HCT116 (cell line): ENCODE measurements around the gene RNU6-9. TPM values are rescaled to one million over a fixed set of nuclear protein-coding genes. Genes with fewer than 3 reads are reported as not detected.
A peak's percentile ranks its signal among the peaks of the same experiment; 100 is the strongest.

Source experiments
- ATAC-seq: fragments of 200-7000 bp; cut with Tn5 transposase; 2 replicates; pipeline ENCODE4 v1.9.1; 2020; ENCODE audit warnings: mild to moderate bottlenecking, moderate library complexity
- BruUV-seq: library from RNA; stranded (reverse); fragments of 400-500 nt; replicated peaks from 2 replicates; lab custom pipeline; 2021; lab: Mats Ljungman, UMichigan
- CTCF ChIA-PET: fragments of 300-600 bp; sonication (Branson Sonifier 250); formaldehyde crosslinking; loops from one replicate; lab custom pipeline; 2021; ENCODE audit warnings: antibody characterized with exemption; lab: Charles Lee
- POLR2A ChIA-PET: fragments of 300-600, 350-600 bp; sonication (Branson Sonifier 250); formaldehyde crosslinking; loops from one replicate; lab custom pipeline; 2021; ENCODE audit warnings: antibody characterized with exemption; lab: Charles Lee
- RAD21 ChIA-PET, 2 experiments: fragments of 300-600 bp; sonication (Branson Sonifier 250); formaldehyde crosslinking; loops; one replicate each; lab custom pipeline; 2023; ENCODE audit warnings: low total read pairs in 2 of 2; ENCODE audit not compliant: uncharacterized antibody in 2 of 2, unreplicated experiment in 2 of 2, low non-redundant PET in 1 of 2; lab: Charles Lee
- DNase-seq: peaks from one replicate; pipeline ENCODE4 v3.0.0-alpha.2; 2010; ENCODE audit warnings: low read depth, low spot score
- H2AFZ ChIP-seq: fragments of 200-600 bp; shearing (Covaris generic), sonication (generic); 2 replicates; pipeline ENCODE4 v1.6.1; 2017; ENCODE audit warnings: low read depth, mixed run types, mixed read lengths, antibody characterized with exemption, low read length; ENCODE audit not compliant: poor library complexity, severe bottlenecking
- H3K27ac ChIP-seq: 2 replicates; pipeline ENCODE4 v1.5.1; 2012; ENCODE audit warnings: low read depth, low read length
- H3K27me3 ChIP-seq: fragments of 200-600 bp; sonication (generic); 2 replicates; pipeline ENCODE4 v1.6.1; 2016; ENCODE audit warnings: mixed run types, low read length, mixed read lengths; ENCODE audit not compliant: insufficient read depth
- H3K36me3 ChIP-seq, 2 experiments: fragments of 200-500 bp in 1 of 2; fragments of 200-600 bp in 1 of 2; sonication (Bioruptor generic) in 1 of 2; sonication (generic) in 1 of 2; 2 replicates each; pipeline versions ENCODE4 v1.5.1 to v1.6.1; 2014 to 2016; ENCODE audit warnings: low read length in 2 of 2, inconsistent platforms in 1 of 2, mixed read lengths in 1 of 2, mixed run types in 1 of 2; ENCODE audit not compliant: insufficient read depth in 2 of 2, control insufficient read depth in 1 of 2
- H3K4me1 ChIP-seq, 2 experiments: fragments of 200-600 bp in 1 of 2; sonication (generic) in 1 of 2; 2 replicates each; pipeline versions ENCODE4 v1.5.1 to v1.6.1; 2012 to 2017; ENCODE audit warnings: low read length in 2 of 2, inconsistent platforms in 1 of 2, mild to moderate bottlenecking in 1 of 2, mixed read lengths in 1 of 2, mixed run types in 1 of 2, moderate library complexity in 1 of 2; ENCODE audit not compliant: insufficient read depth in 2 of 2, control insufficient read depth in 1 of 2
- H3K4me2 ChIP-seq: fragments of 200-600 bp; sonication (generic); 2 replicates; pipeline ENCODE4 v1.6.1; 2017; ENCODE audit warnings: mixed run types, low read length, mixed read lengths
- H3K4me3 ChIP-seq, 2 experiments: fragments of 200-600 bp in 1 of 2; sonication (generic) in 1 of 2; replicated peaks in 1 of 2; 2 replicates each; pipeline ENCODE4 v1.5.1; 2011 to 2016; ENCODE audit warnings: low read length in 2 of 2, control low read depth in 1 of 2, low read depth in 1 of 2, mild to moderate bottlenecking in 1 of 2, mixed read lengths in 1 of 2, mixed run types in 1 of 2
- H3K79me2 ChIP-seq: fragments of 200-600 bp; sonication (generic); 2 replicates; pipeline ENCODE4 v1.6.1; 2017; ENCODE audit warnings: mild to moderate bottlenecking, mixed run types, low read length, moderate library complexity, mixed read lengths; ENCODE audit not compliant: insufficient read depth
- H3K9ac ChIP-seq: fragments of 200-600 bp; sonication (generic); 2 replicates; pipeline ENCODE4 v1.6.1; 2016; ENCODE audit warnings: low read length, mixed read lengths
- H3K9me2 ChIP-seq: fragments of 200-600 bp; sonication (generic), shearing (Covaris generic); 2 replicates; pipeline ENCODE4 v1.6.1; 2017; ENCODE audit warnings: mixed run types, mild to moderate bottlenecking, moderate library complexity; ENCODE audit not compliant: insufficient read depth
- H3K9me3 ChIP-seq, 2 experiments: fragments of 200-500 bp in 1 of 2; fragments of 200-600 bp in 1 of 2; sonication (Bioruptor generic) in 1 of 2; sonication (generic) in 1 of 2; 2 replicates each; pipeline ENCODE4 v1.6.1; 2014 to 2017; ENCODE audit warnings: low read length in 2 of 2, mixed read lengths in 2 of 2, inconsistent platforms in 1 of 2, low read depth in 1 of 2, mild to moderate bottlenecking in 1 of 2, mixed run types in 1 of 2, moderate library complexity in 1 of 2; ENCODE audit not compliant: control insufficient read depth in 1 of 2, insufficient read depth in 1 of 2
- H4K20me1 ChIP-seq: fragments of 200-600 bp; sonication (generic), shearing (Covaris generic); 2 replicates; pipeline ENCODE4 v1.6.1; 2017; ENCODE audit warnings: mixed run types, mild to moderate bottlenecking, moderate library complexity; ENCODE audit not compliant: insufficient read depth
- CTCF ChIP-seq, 3 experiments: fragments of 200-600 bp in 1 of 3; sonication (generic) in 1 of 3; IDR thresholded peaks in 2 of 3; conservative IDR thresholded peaks in 1 of 3; 2 replicates each; pipeline ENCODE4 v1.5.1; 2012 to 2017; ENCODE audit warnings: low read depth in 2 of 3, low read length in 2 of 3, antibody characterized with exemption in 1 of 3, borderline replicate concordance in 1 of 3, control low read depth in 1 of 3, mild to moderate bottlenecking in 1 of 3, mixed read lengths in 1 of 3, mixed run types in 1 of 3, moderate library complexity in 1 of 3; ENCODE audit not compliant: insufficient read depth in 1 of 3
- JUND ChIP-seq: IDR thresholded peaks from 2 replicates; pipeline ENCODE4 v1.6.1; 2012
- MAX ChIP-seq: IDR thresholded peaks from 2 replicates; pipeline ENCODE4 v1.6.1; 2012
- POLR2A ChIP-seq: IDR thresholded peaks from 2 replicates; pipeline ENCODE4 v1.7.0; 2011; ENCODE audit warnings: borderline replicate concordance; ENCODE audit not compliant: insufficient read depth, insufficient read length; ENCODE audit errors: extremely low read depth
- POLR2AphosphoS5 ChIP-seq: IDR thresholded peaks from 2 replicates; pipeline ENCODE4 v1.6.1; 2011; ENCODE audit warnings: mild to moderate bottlenecking, low read depth, low read length, moderate library complexity
- REST ChIP-seq: IDR thresholded peaks from 2 replicates; pipeline ENCODE4 v1.6.1; 2012; ENCODE audit warnings: low read depth
- TCF7L2 ChIP-seq: IDR thresholded peaks from 2 replicates; pipeline ENCODE4 v1.7.0; 2011; ENCODE audit warnings: borderline replicate concordance, inconsistent platforms; ENCODE audit not compliant: insufficient read depth, insufficient read length; ENCODE audit errors: extremely low read depth
- YY1 ChIP-seq: IDR thresholded peaks from 2 replicates; pipeline ENCODE4 v1.6.1; 2011; ENCODE audit warnings: low read length, low read depth, moderate library complexity, mild to moderate bottlenecking; ENCODE audit not compliant: insufficient replicate concordance; ENCODE audit errors: extremely low read depth
- ZBTB33 ChIP-seq: IDR thresholded peaks from 2 replicates; pipeline ENCODE4 v1.6.1; 2011; ENCODE audit warnings: mild to moderate bottlenecking, low read length, moderate library complexity; ENCODE audit not compliant: insufficient replicate concordance; ENCODE audit errors: extremely low read depth
- ZNF274 ChIP-seq: fragments of 200-500 bp; sonication (Bioruptor generic); IDR thresholded peaks from 2 replicates; pipeline ENCODE4 v1.6.1; 2014; ENCODE audit warnings: mild to moderate bottlenecking, low read depth, low read length, inconsistent platforms
- intact Hi-C: fragments of 100-400 bp; cut with micrococcal nuclease; formaldehyde crosslinking; loops from 2 replicates; pipeline ENCODE4 v1.10.0; 2022
- total RNA-seq: library from RNA; stranded (reverse); gene quantifications from one replicate; pipeline ENCODE4 v1.2.1, GENCODE V29; 2021; ENCODE audit not compliant: unreplicated experiment

The RNU6-9 gene
- total RNA-seq, 1 experiment from 2014 or later = not detected

GRCh38 chr19:902093-902370, 8.7 kb downstream of the RNU6-9 start:
- Histone ChIP-seq H2AFZ (no peak overlapping the region), H3K36me3 (peaks cover 5 to 6% of the 10 kb centered on the region in 2 experiments; a peak in 3 of 4 replicates), H3K4me1 (peaks cover 6 to 16% of the 10 kb centered on the region in 2 experiments; a peak in 3 of 4 replicates), H3K4me3 (no peak overlapping the region), H4K20me1 (no peaks in the 10 kb centered on the region), H3K27me3 (no peaks in the 10 kb centered on the region), H3K79me2 (peaks cover 32% of the 10 kb centered on the region), H3K9me2 (no peaks in the 10 kb centered on the region), H3K9me3 (no peaks in the 10 kb centered on the region), H3K27ac (peak overlapping the region; percentile 9; the same call in 1 of the 2 replicates), H3K4me2 (no peak overlapping the region), H3K9ac (no peak overlapping the region)
- ChIA-PET RAD21 (no interaction called here), CTCF (no interaction called here), POLR2A (no interaction called here)
- TF ChIP-seq REST = no peak
- TF ChIP-seq POLR2A = no peak
- TF ChIP-seq CTCF (IDR thresholded peaks at IDR 0.05 in 2 of 3, conservative IDR thresholded peaks at IDR 0.05 in 1 of 3; ENCODE audit: borderline replicate concordance in 1 of 3, insufficient read depth in 1 of 3, low read depth in 2 of 3, low read length in 2 of 3) = no peak
- TF ChIP-seq JUND = no peak
- no peak for TF ChIP-seq ZNF274
- no peak for TF ChIP-seq YY1
- TF ChIP-seq POLR2AphosphoS5 = no peak
- no peak for TF ChIP-seq MAX
- TF ChIP-seq TCF7L2 = no peak
- no peak for TF ChIP-seq ZBTB33
- intact Hi-C loops = no loop called here
- no peak for DNase-seq
- no TSS peak for BruUV-seq
- no peak for ATAC-seq
